HG03469 (cell line): ENCODE results near the gene IGFL3.

Experiments
- ATAC-seq: cut with Tn5 transposase; IDR thresholded peaks from one replicate; pipeline ENCODE4 v1.9.1; 2021; ENCODE audit warnings: mild to moderate bottlenecking, moderate library complexity, moderate number of reproducible peaks; ENCODE audit not compliant: unreplicated experiment

IGFL3 gene

GRCh38 chr19:46077815-46078167 is 46.7 kb downstream of the IGFL3 start:
- no peak for ATAC-seq

- ATAC-seq, result no peak
These were observed 47.3 kb downstream of the IGFL3 start for GRCh38 chr19:46076951-46077814.

- no peak for ATAC-seq
These were observed 48.2 kb downstream of the IGFL3 start for GRCh38 chr19:46076031-46076880.

- no peak for ATAC-seq
These were observed 51.1 kb downstream of the IGFL3 start for GRCh38 chr19:46073268-46073922.
